Measurements from ENCODE around the gene ANKRD42. TPM values are rescaled to one million over a fixed set of nuclear protein-coding genes. Genes with fewer than 3 reads are reported as not detected.

ANKRD42 gene
- total and polyA plus RNA-seq, 9 of the 15 experiments (the other 6 are each of a cell fraction or from before 2014, with no cell fraction given) = 2.8 to 9.1 (median 6.1) TPM

GRCh38 chr11:83193315-83194280, at the start of gene ANKRD42 (continued):
- TF ChIP-seq, protein P1, sequence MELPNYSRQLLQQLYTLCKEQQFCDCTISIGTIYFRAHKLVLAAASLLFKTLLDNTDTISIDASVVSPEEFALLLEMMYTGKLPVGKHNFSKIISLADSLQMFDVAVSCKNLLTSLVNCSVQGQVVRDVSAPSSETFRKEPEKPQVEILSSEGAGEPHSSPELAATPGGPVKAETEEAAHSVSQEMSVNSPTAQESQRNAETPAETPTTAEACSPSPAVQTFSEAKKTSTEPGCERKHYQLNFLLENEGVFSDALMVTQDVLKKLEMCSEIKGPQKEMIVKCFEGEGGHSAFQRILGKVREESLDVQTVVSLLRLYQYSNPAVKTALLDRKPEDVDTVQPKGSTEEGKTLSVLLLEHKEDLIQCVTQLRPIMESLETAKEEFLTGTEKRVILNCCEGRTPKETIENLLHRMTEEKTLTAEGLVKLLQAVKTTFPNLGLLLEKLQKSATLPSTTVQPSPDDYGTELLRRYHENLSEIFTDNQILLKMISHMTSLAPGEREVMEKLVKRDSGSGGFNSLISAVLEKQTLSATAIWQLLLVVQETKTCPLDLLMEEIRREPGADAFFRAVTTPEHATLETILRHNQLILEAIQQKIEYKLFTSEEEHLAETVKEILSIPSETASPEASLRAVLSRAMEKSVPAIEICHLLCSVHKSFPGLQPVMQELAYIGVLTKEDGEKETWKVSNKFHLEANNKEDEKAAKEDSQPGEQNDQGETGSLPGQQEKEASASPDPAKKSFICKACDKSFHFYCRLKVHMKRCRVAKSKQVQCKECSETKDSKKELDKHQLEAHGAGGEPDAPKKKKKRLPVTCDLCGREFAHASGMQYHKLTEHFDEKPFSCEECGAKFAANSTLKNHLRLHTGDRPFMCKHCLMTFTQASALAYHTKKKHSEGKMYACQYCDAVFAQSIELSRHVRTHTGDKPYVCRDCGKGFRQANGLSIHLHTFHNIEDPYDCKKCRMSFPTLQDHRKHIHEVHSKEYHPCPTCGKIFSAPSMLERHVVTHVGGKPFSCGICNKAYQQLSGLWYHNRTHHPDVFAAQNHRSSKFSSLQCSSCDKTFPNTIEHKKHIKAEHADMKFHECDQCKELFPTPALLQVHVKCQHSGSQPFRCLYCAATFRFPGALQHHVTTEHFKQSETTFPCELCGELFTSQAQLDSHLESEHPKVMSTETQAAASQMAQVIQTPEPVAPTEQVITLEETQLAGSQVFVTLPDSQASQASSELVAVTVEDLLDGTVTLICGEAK (IDR thresholded peaks at IDR 0.05) = peak; percentile 96
- TF ChIP-seq, protein P1 (CRISPR knock-in tag; IDR thresholded peaks at IDR 0.05) = no peak
- TF ChIP-seq ELF1 (tag; IDR thresholded peaks at IDR 0.05) = peak; percentile 96
- TF ChIP-seq RBM22 (IDR thresholded peaks at IDR 0.05; ENCODE audit: low read depth, low read length, poor library complexity, severe bottlenecking) = peak; percentile 32
- TF ChIP-seq SUPT5H (IDR thresholded peaks at IDR 0.05) = peak; percentile 80
- TF ChIP-seq, protein P2, sequence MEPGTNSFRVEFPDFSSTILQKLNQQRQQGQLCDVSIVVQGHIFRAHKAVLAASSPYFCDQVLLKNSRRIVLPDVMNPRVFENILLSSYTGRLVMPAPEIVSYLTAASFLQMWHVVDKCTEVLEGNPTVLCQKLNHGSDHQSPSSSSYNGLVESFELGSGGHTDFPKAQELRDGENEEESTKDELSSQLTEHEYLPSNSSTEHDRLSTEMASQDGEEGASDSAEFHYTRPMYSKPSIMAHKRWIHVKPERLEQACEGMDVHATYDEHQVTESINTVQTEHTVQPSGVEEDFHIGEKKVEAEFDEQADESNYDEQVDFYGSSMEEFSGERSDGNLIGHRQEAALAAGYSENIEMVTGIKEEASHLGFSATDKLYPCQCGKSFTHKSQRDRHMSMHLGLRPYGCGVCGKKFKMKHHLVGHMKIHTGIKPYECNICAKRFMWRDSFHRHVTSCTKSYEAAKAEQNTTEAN (CRISPR knock-in tag; IDR thresholded peaks at IDR 0.05) = 0 out of 2 replicates have a peak, but pooled peaks have one; percentile 61
- TF ChIP-seq BCOR (IDR thresholded peaks at IDR 0.05) = no peak
- TF ChIP-seq E2F8 (IDR thresholded peaks at IDR 0.05; ENCODE audit: low read depth, partially characterized antibody) = peak; percentile 92
- no peak for TF ChIP-seq PHTF2 (CRISPR knock-in tag; IDR thresholded peaks at IDR 0.05)
- TF ChIP-seq ZNF507 (tag; conservative IDR thresholded peaks at IDR 0.05) = no peak
- TF ChIP-seq ZSCAN29 (IDR thresholded peaks at IDR 0.05) = peak; percentile 14; the same call in 1 of the 2 replicates
